Neural cell (in vitro differentiated cells): ENCODE data around the gene ZNF497.

Experiments
- CTCF ChIP-seq: fragments of 450-650 bp; IDR thresholded peaks from 2 replicates; pipeline ENCODE4 v1.5.1; 2014; ENCODE audit warnings: antibody characterized with exemption, mild to moderate bottlenecking, moderate library complexity; ENCODE audit not compliant: poor library complexity, severe bottlenecking
- EP300 ChIP-seq: fragments of 450-650 bp; conservative IDR thresholded peaks from 2 replicates; pipeline ENCODE4 v1.6.1; 2014; ENCODE audit warnings: antibody characterized with exemption, mild to moderate bottlenecking, moderate library complexity; ENCODE audit not compliant: poor library complexity, severe bottlenecking
- EZH2 ChIP-seq: fragments of 200-600, 300-800 bp; shearing (Covaris generic), sonication (generic); IDR thresholded peaks from 2 replicates; pipeline ENCODE4 v1.6.1; 2014; ENCODE audit warnings: antibody characterized with exemption, low read length, borderline replicate concordance, mild to moderate bottlenecking; ENCODE audit not compliant: insufficient read depth, poor library complexity, severe bottlenecking
- MXI1 ChIP-seq: fragments of 450-650 bp; conservative IDR thresholded peaks from 2 replicates; pipeline ENCODE4 v1.6.1; 2014; ENCODE audit warnings: antibody characterized with exemption, mild to moderate bottlenecking; ENCODE audit not compliant: poor library complexity, severe bottlenecking
- POLR2AphosphoS5 ChIP-seq: IDR thresholded peaks from 2 replicates; pipeline ENCODE4 v1.6.1; 2012
- RAD21 ChIP-seq: fragments of 450-650 bp; conservative IDR thresholded peaks from 2 replicates; pipeline ENCODE4 v1.6.1; 2014; ENCODE audit warnings: antibody characterized with exemption, mild to moderate bottlenecking, moderate library complexity
- REST ChIP-seq: IDR thresholded peaks from 2 replicates; pipeline ENCODE4 v1.6.1; 2012; ENCODE audit warnings: borderline replicate concordance
- SMC3 ChIP-seq: fragments of 450-650 bp; conservative IDR thresholded peaks from 2 replicates; pipeline ENCODE4 v1.6.1; 2014; ENCODE audit warnings: antibody characterized with exemption, mild to moderate bottlenecking, moderate library complexity; ENCODE audit not compliant: poor library complexity
- TAF1 ChIP-seq: IDR thresholded peaks from 2 replicates; pipeline ENCODE4 v1.6.1; 2012; ENCODE audit warnings: low read depth

- TF ChIP-seq CTCF (no peak), EP300 (no peak), EZH2 (no peak), REST (no peak), TAF1 (peak; percentile 31), MXI1 (no peak), POLR2AphosphoS5 (no peak), RAD21 (no peak), SMC3 (no peak)
These were observed 23.5 kb upstream of the ZNF497 start for GRCh38 chr19:58385891-58386575.
